Gastrocnemius medialis (tissue), 4 donors: ENCODE measurements around the gene CYP27A1.

ENCODE experiments used
- POLR2A ChIP-seq, 2 donors: fragments of 450-650 bp; IDR thresholded peaks; one replicate each; pipeline ENCODE4 v1.6.1; 2017; ENCODE audit warnings: antibody characterized with exemption in 2 of 2, mild to moderate bottlenecking in 2 of 2, moderate library complexity in 2 of 2
- TF ChIP-seq, protein P1 (sequence below), 5 experiments: fragments of 450-650 bp in 3 of 5; fragments of 200-600 bp in 2 of 5; sonication (generic) in 2 of 5; IDR thresholded peaks in 4 of 5; conservative IDR thresholded peaks in 1 of 5; 1 replicate in 4 of 5; 2 replicates in 1 of 5; pipeline ENCODE4 v1.5.1; 2016 to 2019; ENCODE audit warnings: antibody characterized with exemption in 5 of 5, mild to moderate bottlenecking in 3 of 5, moderate library complexity in 3 of 5

DNA sequence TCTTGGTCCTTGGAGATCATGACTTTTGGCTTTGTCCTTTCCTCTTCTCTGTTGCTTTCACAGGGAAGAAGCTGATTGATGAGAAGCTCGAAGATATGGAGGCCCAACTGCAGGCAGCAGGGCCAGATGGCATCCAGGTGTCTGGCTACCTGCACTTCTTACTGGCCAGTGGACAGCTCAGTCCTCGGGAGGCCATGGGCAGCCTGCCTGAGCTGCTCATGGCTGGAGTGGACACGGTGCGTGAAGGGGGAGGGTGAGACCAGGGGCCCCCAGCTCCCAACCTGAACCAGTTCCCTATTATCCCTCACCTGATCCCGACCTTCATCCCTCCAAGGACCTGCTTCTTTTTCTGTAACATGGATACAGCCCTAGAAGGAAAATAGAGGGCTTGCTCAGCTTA, 30.9 kb downstream of the CYP27A1 start:
- TF ChIP-seq POLR2A (IDR thresholded peaks at IDR 0.05) = no peak
- TF ChIP-seq, protein P1, sequence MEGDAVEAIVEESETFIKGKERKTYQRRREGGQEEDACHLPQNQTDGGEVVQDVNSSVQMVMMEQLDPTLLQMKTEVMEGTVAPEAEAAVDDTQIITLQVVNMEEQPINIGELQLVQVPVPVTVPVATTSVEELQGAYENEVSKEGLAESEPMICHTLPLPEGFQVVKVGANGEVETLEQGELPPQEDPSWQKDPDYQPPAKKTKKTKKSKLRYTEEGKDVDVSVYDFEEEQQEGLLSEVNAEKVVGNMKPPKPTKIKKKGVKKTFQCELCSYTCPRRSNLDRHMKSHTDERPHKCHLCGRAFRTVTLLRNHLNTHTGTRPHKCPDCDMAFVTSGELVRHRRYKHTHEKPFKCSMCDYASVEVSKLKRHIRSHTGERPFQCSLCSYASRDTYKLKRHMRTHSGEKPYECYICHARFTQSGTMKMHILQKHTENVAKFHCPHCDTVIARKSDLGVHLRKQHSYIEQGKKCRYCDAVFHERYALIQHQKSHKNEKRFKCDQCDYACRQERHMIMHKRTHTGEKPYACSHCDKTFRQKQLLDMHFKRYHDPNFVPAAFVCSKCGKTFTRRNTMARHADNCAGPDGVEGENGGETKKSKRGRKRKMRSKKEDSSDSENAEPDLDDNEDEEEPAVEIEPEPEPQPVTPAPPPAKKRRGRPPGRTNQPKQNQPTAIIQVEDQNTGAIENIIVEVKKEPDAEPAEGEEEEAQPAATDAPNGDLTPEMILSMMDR (IDR thresholded peaks at IDR 0.05 in 4 of 5, conservative IDR thresholded peaks at IDR 0.05 in 1 of 5) = no peak
